HG02623 (cell line): ENCODE results near the gene HNRNPH2.

Experiments used
- ATAC-seq: cut with Tn5 transposase; IDR thresholded peaks from one replicate; pipeline ENCODE4 v1.9.1; 2021; ENCODE audit warnings: moderate library complexity; ENCODE audit not compliant: unreplicated experiment

The HNRNPH2 gene

DNA sequence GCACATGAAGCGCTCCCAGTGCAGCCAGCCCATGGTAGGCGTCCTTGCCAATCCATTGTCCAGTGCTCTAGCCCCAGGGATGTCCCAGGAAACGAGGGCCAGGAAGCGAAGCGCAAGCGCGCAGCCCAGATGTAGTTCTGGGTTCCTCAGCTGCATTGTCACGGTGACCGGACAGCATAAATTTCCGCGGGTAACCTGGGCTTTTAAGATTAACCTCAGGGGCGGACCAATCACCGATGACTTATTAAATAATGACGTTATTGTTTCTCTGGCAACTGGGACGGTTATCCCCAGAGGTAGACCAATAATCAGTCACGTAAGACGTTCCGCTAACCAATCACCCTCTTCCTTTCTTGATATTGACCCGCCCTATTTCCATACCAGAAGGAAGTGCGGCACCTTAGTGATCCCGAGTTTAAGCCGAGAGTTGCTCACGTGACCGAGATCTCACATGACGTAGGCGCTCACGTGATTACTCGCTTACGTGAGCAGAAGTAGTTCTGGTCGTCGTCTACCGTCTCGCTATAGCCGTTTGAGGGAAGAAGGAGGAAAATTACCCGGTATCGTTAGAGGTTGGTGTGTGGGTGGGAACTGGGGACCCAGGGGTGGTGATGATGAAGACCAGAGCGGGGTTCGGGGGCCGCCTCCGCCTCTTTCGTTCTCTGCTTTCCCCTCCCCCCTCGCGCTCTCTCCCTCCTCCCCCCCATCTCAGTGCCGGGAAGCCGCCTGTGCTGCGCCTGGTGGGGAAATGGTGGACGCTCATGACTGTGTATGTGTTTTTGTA, at the start of gene HNRNPH2, which contains the start of gene GLA:
Gene HNRNPH2 (plus strand): TSS at position 475 of the 784 bp plus-strand sequence. CDS start 3,767 bp downstream, outside the sequence.
Gene GLA (minus strand): TSS at position 178 of the 784 bp plus-strand sequence. CDS start 22 bp downstream, at position 156.
- ATAC-seq = peak; percentile 95

DNA sequence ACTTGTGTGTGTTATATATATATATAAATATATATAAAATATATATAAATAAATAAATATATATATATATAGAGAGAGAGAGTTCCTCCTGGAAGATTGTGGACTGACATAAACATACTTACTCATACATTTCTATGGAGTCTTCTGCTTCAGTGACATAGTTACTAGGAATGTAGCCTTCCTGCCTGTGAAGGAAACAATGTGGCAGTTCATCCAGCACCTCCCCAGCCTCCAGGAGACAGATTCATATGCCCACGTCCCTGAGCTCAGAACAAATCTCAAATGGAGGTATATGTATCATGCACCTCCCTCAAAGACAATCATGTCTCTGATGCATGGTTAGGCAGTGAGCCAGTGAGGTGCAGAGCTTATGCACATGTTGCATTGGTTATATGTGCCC, 48.1 kb upstream of the HNRNPH2 start:
- no peak for ATAC-seq

DNA sequence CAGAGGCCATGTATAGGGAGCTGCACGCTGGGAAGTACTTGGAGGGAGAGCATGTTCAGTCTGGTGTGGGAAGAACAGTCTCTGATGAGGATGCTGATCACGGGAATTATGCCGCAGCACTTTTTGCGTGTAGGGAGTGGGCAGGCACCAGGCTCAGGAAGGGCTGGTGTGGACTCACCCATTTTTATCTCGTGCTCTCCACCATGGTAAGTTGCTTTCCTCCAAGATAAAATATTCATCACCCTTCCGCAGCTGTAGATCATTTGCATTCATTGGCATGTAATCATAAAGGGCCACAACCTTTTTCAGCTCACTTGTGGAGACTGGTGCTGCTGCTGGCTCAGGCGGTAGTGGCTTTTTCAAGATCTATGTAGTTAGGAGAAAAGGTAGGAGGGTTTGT, 47.6 kb upstream of the HNRNPH2 start:
- no peak for ATAC-seq

DNA sequence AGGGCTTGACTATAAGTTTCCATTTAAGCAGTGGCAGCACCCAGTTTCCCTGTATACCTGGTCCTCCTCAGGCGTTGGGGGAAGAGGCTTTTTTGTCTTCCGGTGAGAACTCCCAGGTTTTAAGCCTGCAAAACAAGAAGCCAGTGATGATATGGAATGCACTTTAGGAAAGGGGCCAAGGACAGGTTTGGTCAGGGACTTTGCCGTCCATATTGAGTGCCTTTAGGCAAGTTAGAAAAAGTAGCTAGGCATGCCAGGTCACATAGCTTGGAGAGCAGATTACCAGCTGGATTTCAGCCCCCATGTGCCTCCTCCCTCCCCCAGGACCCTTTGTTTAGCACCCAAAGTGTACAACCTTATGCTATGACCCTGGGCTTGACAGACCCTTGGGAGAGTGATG, 45.9 kb upstream of the HNRNPH2 start:
- ATAC-seq = no peak

- no peak for ATAC-seq
Measured at GRCh38 chrX:101362757-101363156, 45.3 kb upstream of the HNRNPH2 start.

GRCh38 chrX:101365301-101365795, 42.7 kb upstream of the HNRNPH2 start:
- no peak for ATAC-seq

DNA sequence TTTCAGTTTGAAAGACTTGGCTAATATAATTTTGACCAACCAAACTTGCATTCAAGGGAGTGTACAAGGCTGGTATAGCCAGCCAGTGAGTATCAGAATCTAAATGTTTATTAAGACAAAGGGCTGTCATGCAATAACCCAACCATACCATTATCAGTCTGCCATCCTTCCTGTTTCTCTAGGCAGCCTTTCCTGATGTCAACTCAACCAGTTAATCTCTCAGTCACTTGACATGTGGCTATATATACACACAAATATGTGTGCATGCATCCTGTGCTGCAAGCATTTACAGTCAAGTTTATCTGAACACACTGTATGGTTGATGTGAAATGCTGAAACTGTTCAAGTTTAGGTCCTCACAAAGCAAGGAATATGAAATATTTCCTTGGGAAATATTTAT, 39.2 kb upstream of the HNRNPH2 start:
- ATAC-seq = no peak

DNA sequence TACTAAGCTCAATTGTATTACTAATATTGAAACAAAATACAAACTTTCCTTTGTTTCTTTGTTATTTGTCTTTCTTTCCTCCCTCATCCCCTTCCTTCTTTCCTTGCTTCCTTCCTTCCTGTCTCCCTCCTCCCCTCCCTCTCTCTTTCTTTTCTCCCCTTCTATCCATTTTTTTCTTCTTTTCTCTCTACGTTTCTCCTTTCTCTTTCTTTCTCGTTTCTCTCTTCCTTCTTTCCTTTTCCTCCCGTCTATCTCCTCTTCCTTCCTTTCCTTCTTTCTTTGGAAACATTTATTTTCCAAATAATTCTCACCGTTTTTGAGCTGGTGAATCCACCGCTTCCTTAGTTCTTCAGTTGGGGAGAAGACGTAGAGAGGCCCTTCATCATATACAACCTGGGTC, 38.3 kb upstream of the HNRNPH2 start:
- no peak for ATAC-seq

- no peak for ATAC-seq
Measured at GRCh38 chrX:101370888-101371504, 37.0 kb upstream of the HNRNPH2 start.

- no peak for ATAC-seq
Measured at GRCh38 chrX:101377547-101377946, 30.5 kb upstream of the HNRNPH2 start.

DNA sequence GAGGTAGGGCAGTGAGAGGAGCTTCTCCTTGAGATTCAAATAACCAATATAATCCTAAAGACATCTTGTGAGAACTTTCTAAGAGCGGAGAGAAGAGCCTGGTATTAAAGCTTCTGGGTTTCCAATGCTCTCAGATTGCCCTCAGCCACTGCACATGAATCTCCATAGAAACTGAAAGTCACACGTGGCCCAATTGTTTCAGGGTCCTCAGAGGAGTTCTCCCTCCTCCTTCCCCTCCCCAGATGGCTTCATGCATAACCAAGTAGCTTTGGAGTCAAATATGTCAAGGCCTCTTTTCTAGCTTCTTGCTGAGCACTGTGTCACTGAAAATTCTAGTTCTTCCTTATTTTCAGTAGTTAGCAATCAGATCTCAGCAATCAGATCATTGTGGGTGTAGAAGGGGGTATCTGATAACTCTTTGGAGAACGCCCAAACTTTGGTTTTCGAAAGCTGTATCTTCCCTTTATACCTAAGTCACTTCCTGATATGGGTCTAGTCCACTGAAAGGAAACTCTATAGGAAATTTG, 24.3 kb upstream of the HNRNPH2 start:
- ATAC-seq = peak; percentile 70

DNA sequence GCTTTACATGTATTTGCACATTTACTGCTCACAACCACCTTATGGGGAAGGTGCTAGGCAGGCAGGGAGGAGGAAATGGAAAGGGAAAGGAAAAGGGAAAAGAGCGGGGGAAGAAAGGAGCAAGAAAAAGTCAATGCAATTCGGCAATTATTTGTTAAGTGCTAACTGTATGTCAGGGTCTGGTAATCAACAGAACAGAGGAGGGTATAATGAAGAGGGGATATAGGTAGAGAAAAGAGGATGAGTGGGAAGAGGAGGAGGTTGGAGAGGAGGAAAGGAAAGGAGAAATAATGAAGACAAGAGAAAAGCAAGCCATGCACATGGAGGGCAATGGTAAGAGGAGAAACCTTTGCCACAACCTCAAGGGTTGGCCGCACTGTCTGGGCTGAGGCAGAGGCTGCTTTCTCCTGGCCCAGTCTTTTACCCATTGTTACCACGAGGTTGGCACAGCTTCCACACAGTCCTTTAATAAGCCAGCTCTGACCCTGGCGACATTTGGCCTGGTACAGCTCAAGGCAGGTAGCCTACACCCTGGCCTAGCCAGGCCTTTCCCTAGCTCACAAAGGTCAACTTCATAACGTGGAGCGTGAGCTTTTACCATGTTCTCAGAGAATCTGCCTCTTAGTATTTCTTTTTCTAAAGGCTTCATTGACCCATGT, 22.9 kb upstream of the HNRNPH2 start:
- ATAC-seq = no peak

DNA sequence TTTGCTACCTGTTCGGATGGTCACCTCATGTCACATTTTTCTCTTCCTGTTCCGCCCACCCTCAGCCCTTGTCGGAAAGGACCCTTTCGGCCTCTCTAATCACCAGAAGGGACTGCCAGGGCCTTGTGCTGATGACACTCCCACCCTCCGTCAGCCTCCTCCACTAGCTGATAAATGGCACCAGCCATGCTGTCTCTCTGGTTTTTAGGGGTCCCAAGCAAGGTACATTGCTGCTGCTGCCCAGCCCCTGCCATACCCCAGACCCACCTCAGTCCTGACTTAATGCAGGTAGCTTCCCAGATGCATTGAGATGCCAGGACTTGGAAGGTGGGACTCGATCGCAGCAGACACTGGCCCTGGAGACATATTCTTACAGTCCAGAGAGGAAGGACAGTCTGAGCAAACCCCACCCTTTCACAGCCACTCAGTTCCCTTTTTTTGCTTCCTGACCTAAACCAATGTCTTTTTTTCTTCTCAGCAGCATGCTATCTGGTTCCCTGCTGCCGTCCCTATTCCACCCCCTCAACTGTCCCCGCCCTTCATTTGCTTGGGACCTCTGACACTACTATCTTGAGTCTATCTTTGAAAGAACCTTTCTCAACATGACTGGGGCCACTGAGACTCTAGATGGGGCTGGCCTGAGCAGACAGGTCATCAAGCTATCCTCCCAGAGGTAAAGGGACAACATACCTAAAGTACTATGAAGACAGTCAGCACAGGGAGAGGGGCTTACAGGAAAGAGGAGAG, 22.1 kb upstream of the HNRNPH2 start, which contains the start of gene BTK:
Gene BTK (minus strand): TSS at position 397 of the 747 bp plus-strand sequence. CDS start 10,907 bp downstream, outside the sequence.
- ATAC-seq = peak; percentile 64

GRCh38 chrX:101386542-101386885, 21.5 kb upstream of the HNRNPH2 start:
- ATAC-seq = no peak

GRCh38 chrX:101388604-101389003, 19.4 kb upstream of the HNRNPH2 start:
- no peak for ATAC-seq

DNA sequence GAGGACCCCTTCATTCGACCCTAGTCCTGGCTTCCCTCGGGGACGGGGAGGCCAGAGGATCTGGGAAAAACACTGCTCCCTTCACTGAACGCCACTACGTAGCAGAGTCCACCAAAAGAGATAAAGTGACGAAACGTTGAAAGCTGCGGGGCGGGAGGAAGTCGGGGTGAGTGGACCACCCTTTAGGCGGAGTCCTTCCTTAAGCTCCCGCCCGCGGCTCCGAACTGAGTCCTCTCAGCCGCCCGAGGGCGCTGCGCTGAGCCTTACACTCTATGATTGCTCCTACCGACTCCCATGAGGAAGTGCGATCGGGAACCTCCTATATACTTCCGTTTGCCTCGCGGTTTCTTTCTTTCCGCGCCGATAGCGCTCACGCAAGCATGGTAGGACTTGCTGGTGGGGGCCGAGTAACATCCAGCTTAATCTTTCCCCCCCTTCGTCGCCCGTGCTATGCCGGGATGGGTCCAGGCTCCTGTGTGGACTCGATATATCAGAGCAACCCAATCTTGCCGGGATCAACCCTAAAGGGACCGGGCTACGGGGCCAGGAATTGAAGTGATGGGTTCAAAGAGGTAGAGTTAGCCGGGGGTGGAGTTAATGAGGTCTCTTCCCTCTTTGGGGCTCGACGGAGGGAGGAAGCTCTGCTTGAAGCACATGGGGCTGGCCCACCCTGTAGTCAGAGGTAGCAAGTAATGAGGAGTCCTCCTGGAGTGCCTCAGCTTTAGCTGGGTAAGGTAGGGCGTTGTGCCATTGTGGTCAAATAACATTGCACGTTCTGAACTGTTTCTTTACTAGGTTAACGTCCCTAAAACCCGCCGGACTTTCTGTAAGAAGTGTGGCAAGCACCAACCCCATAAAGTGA, 17.1 kb upstream of the HNRNPH2 start, which contains the start of gene RPL36A:
Gene RPL36A (plus strand): TSS at position 348 of the 862 bp plus-strand sequence. CDS start 33 bp downstream, at position 381.
- peak; percentile 76 for ATAC-seq

DNA sequence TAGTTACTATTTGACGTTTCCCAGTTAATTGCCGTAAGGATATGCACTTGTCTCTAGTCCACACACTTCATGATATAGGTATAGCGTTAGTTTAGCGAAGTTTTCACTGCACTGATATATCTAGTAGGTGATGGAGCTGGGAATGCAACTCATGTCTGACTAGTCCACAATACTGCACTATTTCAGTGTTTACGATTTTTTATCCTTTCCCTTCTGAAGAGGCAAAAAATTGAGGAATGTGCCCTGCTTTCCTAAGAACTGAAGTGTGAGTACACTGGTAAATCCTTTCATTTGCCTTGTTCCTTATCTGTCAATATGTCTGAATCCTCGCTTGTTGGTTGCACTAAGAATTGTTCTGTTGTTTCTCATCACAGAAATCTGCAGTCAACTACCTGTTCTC, 16.2 kb upstream of the HNRNPH2 start:
- ATAC-seq = no peak

GRCh38 chrX:101393530-101394305, 14.3 kb upstream of the HNRNPH2 start:
- no peak for ATAC-seq

GRCh38 chrX:101394372-101394771, 13.7 kb upstream of the HNRNPH2 start:
- ATAC-seq = no peak
